Heart left ventricle (tissue), 13 donors: Measurements from ENCODE around the gene USP46.
A peak's percentile ranks its signal among the peaks of the same experiment; 100 is the strongest.

Source experiments
- POLR2A ChIP-seq, 2 donors: fragments of 450-650 bp; IDR thresholded peaks; one replicate each; pipeline ENCODE4 v1.6.1; 2017; ENCODE audit warnings: antibody characterized with exemption in 2 of 2, mild to moderate bottlenecking in 2 of 2, moderate library complexity in 2 of 2
- TF ChIP-seq, protein P1 (sequence below), 12 donors: fragments of 200-600 bp; sonication (generic) in 4 of 12; IDR thresholded peaks; one replicate each; pipeline versions ENCODE4 v1.5.0 to v1.8.0; 2018 to 2022; ENCODE audit warnings: antibody characterized with exemption in 12 of 12, mild to moderate bottlenecking in 5 of 12
- donor health status: ischemic (EF 13 %, LVEDD 7.1; RV severe dilation, severe dysfunction).
- donor health status: DM: no; HTN: yes; CAD: no.
- donor health status: DM: no; HTN: no; CAD: no.
- donor health status: ischemic (EF 25% LVEDD 6.9; RV normal size, moderate dysfunction).
- donor health status: ischemic (EF 25% LVEDD 5.7; RV mildly dilated, moderate dysfunction).
- donor health status: ischemic (EF 35%, LVEDD 5.7; RV mildly dilated, moderate dysfunction).
- donor health status: nonischemic (EF 11% LVEDD 7.7; RV severe dilation, severe dysfunction).
- donor health status: DM: yes; HTN: yes; CAD: no.
- donor health status: PGD.
- donor health status: ischemic (EF 29% LVEDD 5.4; RV normal size, mild dysfunction).
- donor health status: nonischemic (EF 23%, LVEDD 6.1; RV moderate dilation, normal function).

DNA sequence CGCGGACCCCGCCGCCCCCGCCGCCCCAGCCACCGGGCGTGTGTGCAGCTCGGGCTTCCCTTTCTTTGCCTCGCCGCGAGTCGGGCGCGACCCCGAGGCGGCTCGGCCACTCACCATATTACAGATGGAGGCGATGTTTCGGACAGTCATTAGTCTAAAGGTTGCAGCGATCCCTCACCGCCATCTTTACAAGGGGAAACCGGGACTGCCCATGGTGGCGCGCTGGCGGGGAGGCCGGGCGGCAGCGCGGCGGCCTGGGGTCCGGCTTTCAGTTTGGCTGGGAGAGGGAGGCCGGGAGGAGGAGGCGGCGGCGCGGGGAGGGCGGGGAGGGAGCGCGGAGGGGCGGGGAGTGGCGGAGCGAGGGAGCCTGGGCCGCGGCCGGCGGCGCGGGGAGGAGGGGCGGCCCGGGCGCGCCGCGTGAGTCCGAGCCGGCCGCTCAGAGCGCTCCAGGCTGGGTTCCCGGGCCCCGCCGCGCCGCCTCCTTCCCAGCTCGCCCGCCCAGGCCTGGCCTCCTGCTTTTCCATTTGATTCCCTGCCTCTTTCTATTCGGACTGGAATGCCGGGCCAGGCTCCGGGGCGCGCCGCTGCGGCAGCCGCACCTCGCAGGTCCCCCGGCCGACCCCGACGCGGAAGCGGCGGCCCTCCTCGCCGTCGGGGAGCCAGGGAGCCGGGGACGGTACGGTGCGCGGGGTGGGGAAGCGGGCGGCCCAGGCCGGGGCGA is at the start of gene USP46:
- TF ChIP-seq, protein P1, sequence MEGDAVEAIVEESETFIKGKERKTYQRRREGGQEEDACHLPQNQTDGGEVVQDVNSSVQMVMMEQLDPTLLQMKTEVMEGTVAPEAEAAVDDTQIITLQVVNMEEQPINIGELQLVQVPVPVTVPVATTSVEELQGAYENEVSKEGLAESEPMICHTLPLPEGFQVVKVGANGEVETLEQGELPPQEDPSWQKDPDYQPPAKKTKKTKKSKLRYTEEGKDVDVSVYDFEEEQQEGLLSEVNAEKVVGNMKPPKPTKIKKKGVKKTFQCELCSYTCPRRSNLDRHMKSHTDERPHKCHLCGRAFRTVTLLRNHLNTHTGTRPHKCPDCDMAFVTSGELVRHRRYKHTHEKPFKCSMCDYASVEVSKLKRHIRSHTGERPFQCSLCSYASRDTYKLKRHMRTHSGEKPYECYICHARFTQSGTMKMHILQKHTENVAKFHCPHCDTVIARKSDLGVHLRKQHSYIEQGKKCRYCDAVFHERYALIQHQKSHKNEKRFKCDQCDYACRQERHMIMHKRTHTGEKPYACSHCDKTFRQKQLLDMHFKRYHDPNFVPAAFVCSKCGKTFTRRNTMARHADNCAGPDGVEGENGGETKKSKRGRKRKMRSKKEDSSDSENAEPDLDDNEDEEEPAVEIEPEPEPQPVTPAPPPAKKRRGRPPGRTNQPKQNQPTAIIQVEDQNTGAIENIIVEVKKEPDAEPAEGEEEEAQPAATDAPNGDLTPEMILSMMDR (IDR thresholded peaks at IDR 0.05), result no peak
- TF ChIP-seq POLR2A (IDR thresholded peaks at IDR 0.05), result peak in 1 of 2 donors; percentile 46
